Right lobe of liver (tissue), 6 donors: Measurements from ENCODE around the gene POLR3F. TPM values are rescaled to one million over a fixed set of nuclear protein-coding genes. Genes with fewer than 3 reads are reported as not detected.

Experiments used
- ATAC-seq, 4 donors: fragments of 200-7000 bp; cut with Tn5 transposase; one replicate each; pipeline ENCODE4 v1.9.1; 2020; ENCODE audit warnings: mild to moderate bottlenecking in 4 of 4, moderate library complexity in 4 of 4
- DNase-seq, 3 donors: peaks; one replicate each; pipeline ENCODE4 v3.0.0-alpha.2; 2020
- H3K27ac ChIP-seq, 3 donors: fragments of 200-600 bp; one replicate each; pipeline ENCODE4 v1.8.0; 2022
- H3K27me3 ChIP-seq, 2 donors: fragments of 200-600 bp; one replicate each; pipeline ENCODE4 v1.8.0; 2022
- H3K36me3 ChIP-seq, 4 donors: fragments of 200-600 bp; sonication (generic) in 1 of 4; one replicate each; pipeline versions ENCODE4 v1.5.1 to v1.8.0; 2017 to 2022; ENCODE audit warnings: control low read depth in 1 of 4
- H3K4me1 ChIP-seq, 4 donors: fragments of 200-600 bp; sonication (generic) in 1 of 4; one replicate each; pipeline versions ENCODE4 v1.5.1 to v1.8.0; 2017 to 2022; ENCODE audit warnings: control low read depth in 1 of 4
- H3K4me3 ChIP-seq, 3 donors: fragments of 200-600 bp; one replicate each; pipeline ENCODE4 v1.8.0; 2022
- H3K9me3 ChIP-seq, 4 donors: fragments of 200-600 bp; sonication (generic) in 1 of 4; one replicate each; pipeline versions ENCODE4 v1.5.1 to v1.8.0; 2017 to 2022; ENCODE audit warnings: control low read depth in 1 of 4
- POLR2A ChIP-seq: fragments of 450-650 bp; IDR thresholded peaks from one replicate; pipeline ENCODE4 v1.6.1; 2017; ENCODE audit warnings: antibody characterized with exemption, mild to moderate bottlenecking
- WGBS: methylation state at CpG from one replicate; pipeline ENCODE4 v1.1.6; 2018; ENCODE audit warnings: low coverage, low lambda C conversion rate; ENCODE audit not compliant: insufficient coverage; ENCODE audit errors: missing lambda C conversion rate; 5-methylcytosine and 5-hydroxymethylcytosine counted together
- intact Hi-C, 2 donors: fragments of 100-400 bp; cut with DNase I; formaldehyde crosslinking; loops; one replicate each; pipeline versions ENCODE4 v1.11.2 to v1.14.1; 2022
- total RNA-seq, 6 experiments: library from RNA; depleted of rRNA in 2 of 6; stranded (reverse); fragments of >200 nt in 2 of 6; fragmentation: NEBNext Ultra II Directional in 3 of 6; extraction: Animal tissue kit (Norgen Biotek cat#: 25700) in 3 of 6; gene quantifications; one replicate each; pipeline versions ENCODE4 v1.1.0 to v1.2.4, GENCODE V29; 2016 to 2023
- TF ChIP-seq, protein P1 (sequence below), 4 donors: fragments of 200-600 bp in 3 of 4; fragments of 450-650 bp in 1 of 4; IDR thresholded peaks; one replicate each; pipeline versions ENCODE4 v1.5.1 to v1.8.0; 2016 to 2022; ENCODE audit warnings: antibody characterized with exemption in 4 of 4, mild to moderate bottlenecking in 2 of 4
- donor health status: DM: no; HTN: yes; CAD: no.
- donor health status: DM: no; HTN: no; CAD: no.
- donor health status: DM: no; HTN: no; CAD: no.
- donor health status: DM: no; HTN: yes; CAD: no.
- donor health status: DM: no; HTN: yes; CAD: no.

POLR3F gene
- total RNA-seq, 6 experiments from 2014 or later: 1.6 to 4.1 (median 2.9) TPM

DNA sequence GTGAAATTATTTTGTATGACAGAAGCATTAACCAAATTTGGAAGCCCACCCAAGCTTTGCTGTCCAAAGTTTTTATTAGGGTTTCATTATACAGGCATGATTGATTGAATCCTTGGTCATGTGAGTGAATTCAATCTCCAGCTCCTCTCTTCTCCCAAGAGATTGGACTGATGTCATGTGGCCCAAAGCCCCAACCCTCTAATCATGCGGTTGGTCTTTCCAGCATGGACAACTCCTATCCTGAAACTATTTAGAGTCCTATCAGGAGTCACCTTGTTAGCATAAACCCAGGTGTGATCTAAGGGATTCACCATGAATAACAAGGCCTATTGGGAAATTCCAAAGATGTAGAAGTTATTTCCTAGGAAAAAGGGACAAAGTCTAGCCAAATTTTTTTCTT lies 10.6 kb downstream of the POLR3F start:
- 83% methylated on average over 1 of the region's 1 CpG for WGBS
- no peak for TF ChIP-seq POLR2A
- TF ChIP-seq, protein P1, sequence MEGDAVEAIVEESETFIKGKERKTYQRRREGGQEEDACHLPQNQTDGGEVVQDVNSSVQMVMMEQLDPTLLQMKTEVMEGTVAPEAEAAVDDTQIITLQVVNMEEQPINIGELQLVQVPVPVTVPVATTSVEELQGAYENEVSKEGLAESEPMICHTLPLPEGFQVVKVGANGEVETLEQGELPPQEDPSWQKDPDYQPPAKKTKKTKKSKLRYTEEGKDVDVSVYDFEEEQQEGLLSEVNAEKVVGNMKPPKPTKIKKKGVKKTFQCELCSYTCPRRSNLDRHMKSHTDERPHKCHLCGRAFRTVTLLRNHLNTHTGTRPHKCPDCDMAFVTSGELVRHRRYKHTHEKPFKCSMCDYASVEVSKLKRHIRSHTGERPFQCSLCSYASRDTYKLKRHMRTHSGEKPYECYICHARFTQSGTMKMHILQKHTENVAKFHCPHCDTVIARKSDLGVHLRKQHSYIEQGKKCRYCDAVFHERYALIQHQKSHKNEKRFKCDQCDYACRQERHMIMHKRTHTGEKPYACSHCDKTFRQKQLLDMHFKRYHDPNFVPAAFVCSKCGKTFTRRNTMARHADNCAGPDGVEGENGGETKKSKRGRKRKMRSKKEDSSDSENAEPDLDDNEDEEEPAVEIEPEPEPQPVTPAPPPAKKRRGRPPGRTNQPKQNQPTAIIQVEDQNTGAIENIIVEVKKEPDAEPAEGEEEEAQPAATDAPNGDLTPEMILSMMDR (IDR thresholded peaks at IDR 0.05): no peak
- no peak overlapping the region for H3K27ac ChIP-seq

DNA sequence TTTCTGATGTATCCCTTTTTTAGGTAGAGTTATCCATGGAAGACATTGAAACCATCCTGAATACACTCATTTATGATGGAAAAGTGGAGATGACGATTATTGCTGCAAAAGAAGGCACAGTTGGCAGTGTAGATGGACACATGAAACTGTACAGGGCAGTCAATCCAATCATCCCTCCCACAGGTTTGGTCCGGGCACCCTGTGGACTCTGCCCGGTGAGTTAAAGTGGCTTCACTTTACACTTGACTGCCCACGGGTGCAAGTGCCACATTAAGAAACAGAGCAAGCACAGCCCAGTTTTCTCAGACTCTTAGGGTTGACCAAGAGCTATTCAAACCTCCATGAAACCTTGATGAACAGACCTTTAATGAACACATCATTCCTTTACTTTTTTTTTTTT lies 14.4 kb downstream of the POLR3F start:
- Histone ChIP-seq H3K36me3 (peaks cover 0 to 26% (median 7%) of the 10 kb centered on the region in 4 donors), H3K27me3 (no peaks in the 10 kb centered on the region), H3K27ac (no peak overlapping the region), H3K4me3 (no peak overlapping the region), H3K4me1 (peaks cover 0 to 12% (median 3%) of the 10 kb centered on the region in 4 donors), H3K9me3 (no peaks in the 10 kb centered on the region)
- TF ChIP-seq, protein P1 (IDR thresholded peaks at IDR 0.05): no peak
- no peak for TF ChIP-seq POLR2A
- ATAC-seq: peak in 3 of 4 donors; percentile 31 to 89 (median 41)
- intact Hi-C loops: no loop called here
- WGBS: 42% methylated on average over 2 of the region's 4 CpGs
- DNase-seq: peak in 2 of 3 donors; percentile 25 to 49

More for the DNA sequence above, 10.6 kb downstream of the POLR3F start:
- H3K4me1 ChIP-seq: peaks cover 0 to 12% (median 3%) of the 10 kb centered on the region in 4 donors
- H3K4me3 ChIP-seq: no peak overlapping the region
- H3K27me3 ChIP-seq: no peaks in the 10 kb centered on the region
- H3K36me3 ChIP-seq: peaks cover 0 to 29% (median 14%) of the 10 kb centered on the region in 4 donors
- intact Hi-C loops: no loop called here
- H3K9me3 ChIP-seq: no peaks in the 10 kb centered on the region
- ATAC-seq (no peak), DNase-seq (no peak)

DNA sequence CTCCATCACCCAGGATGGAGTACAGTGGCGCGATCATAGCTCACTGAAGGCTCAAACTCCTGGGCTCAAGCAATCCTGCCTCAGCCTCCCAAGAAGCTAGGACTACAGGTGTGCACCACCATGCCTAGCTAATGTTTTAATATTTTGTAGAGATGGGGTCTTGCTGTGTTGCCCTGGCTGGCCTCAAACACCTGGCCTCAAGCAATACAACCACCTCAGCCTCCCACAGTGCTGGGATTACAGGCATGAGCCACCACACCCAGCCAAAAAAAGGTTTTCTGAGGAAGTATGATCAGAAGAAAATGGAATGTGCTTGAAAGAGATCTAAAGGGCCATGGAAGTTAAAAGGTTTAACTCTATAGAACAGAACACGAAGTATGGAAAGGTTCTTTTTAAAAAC lies 21.1 kb downstream of the POLR3F start:
- intact Hi-C loops: no loop called here
- no peak for DNase-seq
- ATAC-seq: no peak
- Histone ChIP-seq H3K4me3 (no peak overlapping the region), H3K4me1 (no peaks in the 10 kb centered on the region), H3K27me3 (no peaks in the 10 kb centered on the region), H3K27ac (no peak overlapping the region), H3K36me3 (peaks cover 0 to 34% (median 9%) of the 10 kb centered on the region in 4 donors), H3K9me3 (no peaks in the 10 kb centered on the region)
- WGBS: 91% methylated on average over 3 of the region's 3 CpGs
- TF ChIP-seq, protein P1 (IDR thresholded peaks at IDR 0.05): no peak
- no peak for TF ChIP-seq POLR2A

DNA sequence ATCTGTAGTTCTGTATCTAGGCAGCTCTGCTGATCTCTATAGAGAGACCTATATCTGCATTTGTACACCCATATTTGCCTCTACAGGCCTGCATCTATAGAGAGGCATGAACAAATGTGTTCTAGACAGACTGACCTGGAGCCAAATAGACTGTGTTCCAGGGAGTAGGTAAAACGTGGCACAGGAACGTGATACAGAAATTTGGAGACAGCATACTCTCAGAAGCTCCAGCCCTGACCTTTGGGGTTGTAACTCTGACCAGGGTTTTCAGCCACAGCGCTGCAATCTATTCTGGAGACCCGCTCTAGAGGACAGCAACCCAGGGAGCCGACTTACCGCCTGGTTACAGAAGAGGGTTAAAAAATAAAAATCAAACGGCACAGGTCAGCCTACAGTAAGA lies 28.9 kb downstream of the POLR3F start:
- no peaks in the 10 kb centered on the region for H3K27me3 ChIP-seq
- peak in 1 of 3 donors; percentile 64 for DNase-seq
- peak overlapping the region in 2 of 3 donors; percentile 66 to 86 for H3K4me3 ChIP-seq
- intact Hi-C loops: no loop called here
- H3K27ac ChIP-seq: no peak overlapping the region
- TF ChIP-seq, protein P1 (IDR thresholded peaks at IDR 0.05): no peak
- TF ChIP-seq POLR2A: no peak
- peaks cover 0 to 7% (median 0%) of the 10 kb centered on the region in 4 donors for H3K4me1 ChIP-seq
- peaks cover 0 to 2% (median 0%) of the 10 kb centered on the region in 4 donors for H3K36me3 ChIP-seq
- 17% methylated on average over 6 of the region's 7 CpGs for WGBS
- no peaks in the 10 kb centered on the region for H3K9me3 ChIP-seq
- peak; percentile 37 to 60 (median 54) for ATAC-seq
